ENCODE measurements around the gene HIBADH.

- TF ChIP-seq, protein P1, sequence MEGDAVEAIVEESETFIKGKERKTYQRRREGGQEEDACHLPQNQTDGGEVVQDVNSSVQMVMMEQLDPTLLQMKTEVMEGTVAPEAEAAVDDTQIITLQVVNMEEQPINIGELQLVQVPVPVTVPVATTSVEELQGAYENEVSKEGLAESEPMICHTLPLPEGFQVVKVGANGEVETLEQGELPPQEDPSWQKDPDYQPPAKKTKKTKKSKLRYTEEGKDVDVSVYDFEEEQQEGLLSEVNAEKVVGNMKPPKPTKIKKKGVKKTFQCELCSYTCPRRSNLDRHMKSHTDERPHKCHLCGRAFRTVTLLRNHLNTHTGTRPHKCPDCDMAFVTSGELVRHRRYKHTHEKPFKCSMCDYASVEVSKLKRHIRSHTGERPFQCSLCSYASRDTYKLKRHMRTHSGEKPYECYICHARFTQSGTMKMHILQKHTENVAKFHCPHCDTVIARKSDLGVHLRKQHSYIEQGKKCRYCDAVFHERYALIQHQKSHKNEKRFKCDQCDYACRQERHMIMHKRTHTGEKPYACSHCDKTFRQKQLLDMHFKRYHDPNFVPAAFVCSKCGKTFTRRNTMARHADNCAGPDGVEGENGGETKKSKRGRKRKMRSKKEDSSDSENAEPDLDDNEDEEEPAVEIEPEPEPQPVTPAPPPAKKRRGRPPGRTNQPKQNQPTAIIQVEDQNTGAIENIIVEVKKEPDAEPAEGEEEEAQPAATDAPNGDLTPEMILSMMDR (IDR thresholded peaks at IDR 0.05), result no peak
- TF ChIP-seq POLR2A (IDR thresholded peaks at IDR 0.05), result no peak
Measured at GRCh38 chr7:27678617-27679260, 16.1 kb upstream of the HIBADH start.
